ENCODE results near the gene PXDN.

GRCh38 chr2:1607236-1607920 lies 136.9 kb downstream of the PXDN start:
- no peak for TF ChIP-seq EZH2phosphoT487 (IDR thresholded peaks at IDR 0.05; ENCODE audit: borderline replicate concordance, low read length)
- TF ChIP-seq, protein P1, sequence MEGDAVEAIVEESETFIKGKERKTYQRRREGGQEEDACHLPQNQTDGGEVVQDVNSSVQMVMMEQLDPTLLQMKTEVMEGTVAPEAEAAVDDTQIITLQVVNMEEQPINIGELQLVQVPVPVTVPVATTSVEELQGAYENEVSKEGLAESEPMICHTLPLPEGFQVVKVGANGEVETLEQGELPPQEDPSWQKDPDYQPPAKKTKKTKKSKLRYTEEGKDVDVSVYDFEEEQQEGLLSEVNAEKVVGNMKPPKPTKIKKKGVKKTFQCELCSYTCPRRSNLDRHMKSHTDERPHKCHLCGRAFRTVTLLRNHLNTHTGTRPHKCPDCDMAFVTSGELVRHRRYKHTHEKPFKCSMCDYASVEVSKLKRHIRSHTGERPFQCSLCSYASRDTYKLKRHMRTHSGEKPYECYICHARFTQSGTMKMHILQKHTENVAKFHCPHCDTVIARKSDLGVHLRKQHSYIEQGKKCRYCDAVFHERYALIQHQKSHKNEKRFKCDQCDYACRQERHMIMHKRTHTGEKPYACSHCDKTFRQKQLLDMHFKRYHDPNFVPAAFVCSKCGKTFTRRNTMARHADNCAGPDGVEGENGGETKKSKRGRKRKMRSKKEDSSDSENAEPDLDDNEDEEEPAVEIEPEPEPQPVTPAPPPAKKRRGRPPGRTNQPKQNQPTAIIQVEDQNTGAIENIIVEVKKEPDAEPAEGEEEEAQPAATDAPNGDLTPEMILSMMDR (IDR thresholded peaks at IDR 0.05; ENCODE audit: low read depth, low read length, poor library complexity, severe bottlenecking): no peak

Data from DOHH2 (cell line).